NCI-H2227 (cell line): ENCODE data around the gene NCAPG2.

Source experiments
- DNase-seq: peaks from one replicate; lab custom pipeline; 2025; ENCODE audit not compliant: unreplicated experiment; lab: John Stamatoyannopoulos, UW

NCAPG2 gene

DNA sequence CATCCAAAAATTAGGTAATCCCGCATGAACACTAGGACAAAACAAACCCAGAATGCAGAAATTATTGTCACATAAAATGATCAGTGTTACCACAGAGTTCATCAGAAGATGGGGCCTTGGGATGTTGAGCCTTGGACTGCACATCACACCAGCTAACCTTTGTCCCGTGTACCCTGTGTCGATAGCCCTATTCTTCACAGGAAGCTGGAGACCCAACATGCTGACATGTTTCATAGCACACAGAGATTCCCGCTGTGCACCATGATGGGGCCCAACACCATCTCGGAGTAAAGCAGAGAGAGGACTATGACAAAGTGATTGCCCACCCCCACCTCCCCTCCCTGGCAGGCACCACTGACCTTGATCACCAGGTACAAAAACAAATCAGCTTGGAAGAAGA lies 121.5 kb downstream of the NCAPG2 start:
- no peak for DNase-seq

DNA sequence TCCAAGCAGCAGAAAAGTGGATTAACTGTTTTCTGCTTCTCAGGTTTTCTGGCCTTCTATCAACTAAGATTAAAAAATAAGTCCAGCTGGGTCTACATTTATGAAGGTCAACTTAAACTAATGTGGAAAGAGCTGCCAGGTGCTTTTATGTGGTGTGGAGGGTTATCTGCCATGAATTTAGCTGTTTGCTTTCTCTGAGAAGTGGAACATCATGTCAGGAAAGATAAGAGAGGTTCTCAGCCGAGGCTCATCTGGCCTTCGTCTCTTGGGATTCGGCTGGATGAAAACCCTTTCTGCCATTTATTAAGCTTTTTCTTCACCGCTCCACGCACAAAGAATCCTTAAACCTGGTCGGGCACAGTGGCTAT lies 122.5 kb downstream of the NCAPG2 start:
- no peak for DNase-seq

DNA sequence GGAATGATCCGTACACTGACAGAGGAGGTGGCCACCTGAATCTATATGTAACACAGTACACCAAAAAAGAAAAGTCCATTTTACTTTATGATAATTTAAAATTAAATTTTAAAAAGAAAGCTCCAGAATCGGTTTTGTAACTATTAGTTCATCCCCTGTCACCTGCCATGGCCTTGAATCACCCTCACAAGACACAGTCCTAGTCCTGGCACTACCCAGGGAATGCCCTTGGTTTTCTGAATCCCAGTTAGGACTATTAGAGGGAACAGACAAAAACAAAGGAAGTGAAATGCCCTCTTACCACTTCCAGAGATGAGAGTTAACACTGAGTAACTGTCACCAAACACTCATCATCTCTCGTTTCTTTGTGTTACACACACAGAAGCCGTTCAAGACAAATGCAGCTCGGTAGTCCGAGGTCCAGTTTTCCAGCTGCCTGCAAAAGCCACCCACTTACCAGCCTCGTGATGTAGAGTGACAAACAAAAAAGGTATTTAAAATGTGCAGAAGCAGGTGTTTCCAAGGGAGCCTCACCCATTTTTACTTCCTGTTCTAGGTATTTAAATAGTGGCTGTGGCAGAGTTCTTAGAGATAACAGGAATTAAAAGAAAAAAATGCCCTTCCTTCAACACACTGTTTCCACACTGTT lies 123.0 kb downstream of the NCAPG2 start:
- no peak for DNase-seq
